Measurements from ENCODE around the gene HTRA2. TPM values are rescaled to one million over a fixed set of nuclear protein-coding genes. Genes with fewer than 3 reads are reported as not detected.
"Not testable (repeated sequence)": the region's sequence is repeated elsewhere in the genome, so short reads cannot be mapped to it uniquely, and the experiment has no call there.

Gene HTRA2
- total RNA-seq: 10 to 100 TPM; 22.3 to 23.0 TPM
- long read RNA-seq, transcript HTRA2-201 (8 exons, 2,370 nt): major isoform, 15 of 24 reads
- long read RNA-seq, partial matches to known transcripts: 3 of 24 reads
- long read RNA-seq, other reads (novel, unspliced or antisense): 5 of 24 reads

- intact Hi-C loops (cut with DNase I, micrococcal nuclease): no loop called here
- DNase-seq: peak; percentile 97 to 99
- peak; percentile 83 for ATAC-seq
Measured at GRCh38 chr2:74529357-74530238, at the start of gene HTRA2, which contains the start of gene AUP1. Gene HTRA2, plus strand, starts transcription at chr2:74529933. Its CDS starts 74 bp downstream, at chr2:74530007. Gene AUP1, minus strand, starts transcription at chr2:74529706. Its CDS starts 77 bp downstream, at chr2:74529629.

- intact Hi-C loops (cut with DNase I, micrococcal nuclease): loop anchor here in 1 of 2 donors (5.0 kb wide), 1 partner anchor 106 kb away; no protein-coding TSS in a partner anchor
- no peak for ATAC-seq
- no peak for DNase-seq
Measured at GRCh38 chr2:74481431-74481830, 48.3 kb upstream of the HTRA2 start.

GRCh38 chr2:74481961-74482800 is 47.6 kb upstream of the HTRA2 start:
- DNase-seq (peak in 1 of 2 donors; percentile 43), ATAC-seq (peak; percentile 53)
- intact Hi-C loops (cut with DNase I, micrococcal nuclease): loop anchor here in 1 of 2 donors (5.0 kb wide), 1 partner anchor 105 kb away; no protein-coding TSS in a partner anchor

- peak; percentile 97 to 98 for DNase-seq
- intact Hi-C loops (cut with DNase I, micrococcal nuclease): loop anchor here in 1 of 2 donors (5.0 kb wide), 1 partner anchor 104 kb away; no protein-coding TSS in a partner anchor
- peak; percentile 93 for ATAC-seq
Measured at GRCh38 chr2:74482801-74483674, 46.7 kb upstream of the HTRA2 start, which contains the start of the genes CCDC142 and TTC31. Gene CCDC142, minus strand, starts transcription at chr2:74482998. Its CDS starts 161 bp downstream, at chr2:74482837. Gene TTC31, plus strand, starts transcription at chr2:74483081. Its CDS starts 15 bp downstream, at chr2:74483096.

GRCh38 chr2:74483675-74484164 is 46.0 kb upstream of the HTRA2 start:
- not testable (repeated sequence) for DNase-seq, ATAC-seq
- intact Hi-C loops (cut with DNase I, micrococcal nuclease): loop anchor here (2.0 to 5.0 kb wide), 2 partner anchors 104 to 105 kb away; no protein-coding TSS in a partner anchor

- no peak for DNase-seq
- no peak for ATAC-seq
- intact Hi-C loops (cut with DNase I, micrococcal nuclease): no loop called here
Measured at GRCh38 chr2:74486141-74486540, 43.6 kb upstream of the HTRA2 start.

GRCh38 chr2:74488643-74489481 is 40.9 kb upstream of the HTRA2 start:
- DNase-seq (no peak), ATAC-seq (no peak)
- intact Hi-C loops (cut with DNase I, micrococcal nuclease): no loop called here

- DNase-seq: no peak
- no peak for ATAC-seq
- intact Hi-C loops (cut with DNase I, micrococcal nuclease): no loop called here
Measured at GRCh38 chr2:74489906-74490305, 39.8 kb upstream of the HTRA2 start.

- ATAC-seq (no peak), DNase-seq (no peak)
- intact Hi-C loops (cut with DNase I, micrococcal nuclease): no loop called here
Measured at GRCh38 chr2:74491648-74492544, 37.8 kb upstream of the HTRA2 start.

- ATAC-seq: no peak
- DNase-seq: no peak
- intact Hi-C loops (cut with DNase I, micrococcal nuclease): no loop called here
Measured at GRCh38 chr2:74493546-74493945, 36.2 kb upstream of the HTRA2 start.

- intact Hi-C loops (cut with DNase I, micrococcal nuclease): no loop called here
- no peak for ATAC-seq
- no peak for DNase-seq
Measured at GRCh38 chr2:74495440-74495839, 34.3 kb upstream of the HTRA2 start.

GRCh38 chr2:74496997-74497776 is 32.5 kb upstream of the HTRA2 start:
- ATAC-seq: no peak
- no peak for DNase-seq
- intact Hi-C loops (cut with DNase I, micrococcal nuclease): no loop called here

GRCh38 chr2:74497777-74498499 is 31.8 kb upstream of the HTRA2 start:
- DNase-seq (peak in 1 of 2 donors; percentile 59), ATAC-seq (peak; percentile 46)
- intact Hi-C loops (cut with DNase I, micrococcal nuclease): no loop called here

GRCh38 chr2:74498500-74499266 is 31.1 kb upstream of the HTRA2 start:
- ATAC-seq (peak; percentile 16), DNase-seq (peak in 1 of 2 donors; percentile 22)
- intact Hi-C loops (cut with DNase I, micrococcal nuclease): no loop called here
